ENCODE data around the gene ZNF425.

- TF ChIP-seq POLR2A (IDR thresholded peaks at IDR 0.05) (no peak), CTCF (IDR thresholded peaks at IDR 0.05) (no peak)
Observed at GRCh38 chr7:149053384-149053783, 72.7 kb downstream of the ZNF425 start.

Measured in heart left ventricle (tissue), 13 donors.